Epidermal melanocyte (primary cell): ENCODE data around the gene PSMD11.

Source experiments
- DNase-seq: peaks from one replicate; pipeline ENCODE4 v3.0.0; 2011; ENCODE audit warnings: low spot score; ENCODE audit not compliant: insufficient read length

The PSMD11 gene

GRCh38 chr17:32489320-32490100 is 45.2 kb downstream of the PSMD11 start:
- DNase-seq: no peak

GRCh38 chr17:32490101-32490482 is 45.8 kb downstream of the PSMD11 start:
- DNase-seq: no peak

- DNase-seq: no peak
These were observed 47.3 kb downstream of the PSMD11 start for GRCh38 chr17:32491371-32492263.

GRCh38 chr17:32492264-32492589 is 47.9 kb downstream of the PSMD11 start:
- no peak for DNase-seq

- DNase-seq: no peak
These were observed 48.5 kb downstream of the PSMD11 start for GRCh38 chr17:32492648-32493289.

GRCh38 chr17:32493571-32493970 is 49.3 kb downstream of the PSMD11 start:
- DNase-seq: no peak

- no peak for DNase-seq
These were observed 49.7 kb downstream of the PSMD11 start for GRCh38 chr17:32493976-32494513.

GRCh38 chr17:32494621-32495358 is 50.5 kb downstream of the PSMD11 start:
- DNase-seq: no peak

GRCh38 chr17:32495359-32496231 is 51.3 kb downstream of the PSMD11 start:
- DNase-seq: no peak

- no peak for DNase-seq
These were observed 52.2 kb downstream of the PSMD11 start for GRCh38 chr17:32496395-32497073.

- no peak for DNase-seq
These were observed 53.3 kb downstream of the PSMD11 start for GRCh38 chr17:32497431-32498205.

GRCh38 chr17:32498391-32498790 is 54.1 kb downstream of the PSMD11 start:
- no peak for DNase-seq

- no peak for DNase-seq
These were observed 57.7 kb downstream of the PSMD11 start for GRCh38 chr17:32502013-32502412.

GRCh38 chr17:32502710-32503109 is 58.4 kb downstream of the PSMD11 start:
- no peak for DNase-seq

GRCh38 chr17:32503251-32504165 is 59.2 kb downstream of the PSMD11 start:
- DNase-seq: no peak

GRCh38 chr17:32504166-32504990 is 60.1 kb downstream of the PSMD11 start:
- no peak for DNase-seq

GRCh38 chr17:32508926-32509325 is 64.6 kb downstream of the PSMD11 start:
- DNase-seq: no peak
